Neural cell (in vitro differentiated cells): Measurements from ENCODE around the gene MRPL37.

Source experiments
- CTCF ChIP-seq: fragments of 450-650 bp; IDR thresholded peaks from 2 replicates; pipeline ENCODE4 v1.5.1; 2014; ENCODE audit warnings: antibody characterized with exemption, mild to moderate bottlenecking, moderate library complexity; ENCODE audit not compliant: poor library complexity, severe bottlenecking
- RAD21 ChIP-seq: fragments of 450-650 bp; conservative IDR thresholded peaks from 2 replicates; pipeline ENCODE4 v1.6.1; 2014; ENCODE audit warnings: antibody characterized with exemption, mild to moderate bottlenecking, moderate library complexity

GRCh38 chr1:54219688-54220003 is 19.7 kb downstream of the MRPL37 start:
- TF ChIP-seq RAD21 (no peak), CTCF (no peak)
